Brain pericyte (primary cell): ENCODE measurements around the gene ETV4.
"Not testable (repeated sequence)": the region's sequence is repeated elsewhere in the genome, so short reads cannot be mapped to it uniquely, and the experiment has no call there.

Source experiments
- DNase-seq: peaks from one replicate; pipeline ENCODE4 v3.0.0-alpha.2; 2012; ENCODE audit warnings: low read depth, low spot score

The ETV4 gene

GRCh38 chr17:43517161-43517560, 29.0 kb downstream of the ETV4 start:
- DNase-seq = no peak

GRCh38 chr17:43515656-43516055, 30.5 kb downstream of the ETV4 start:
- DNase-seq = no peak

GRCh38 chr17:43511199-43511598, 34.9 kb downstream of the ETV4 start:
- DNase-seq = not testable (repeated sequence)

GRCh38 chr17:43509440-43509839, 36.7 kb downstream of the ETV4 start:
- not testable (repeated sequence) for DNase-seq

- no peak for DNase-seq
These were observed 55.5 kb downstream of the ETV4 start for GRCh38 chr17:43490621-43491020.

- peak; percentile 99 for DNase-seq
These were observed 62.2 kb downstream of the ETV4 start, which contains the start of gene DHX8 for GRCh38 chr17:43483674-43484551. Gene DHX8 (plus strand): TSS chr17:43483975. CDS start chr17:43484038, 63 bp downstream.

- DNase-seq = no peak
These were observed 63.8 kb downstream of the ETV4 start for GRCh38 chr17:43482103-43483012.

- no peak for DNase-seq
These were observed 66.2 kb downstream of the ETV4 start for GRCh38 chr17:43479948-43480347.
